Fibroblast of the aortic adventitia (primary cell): ENCODE results near the gene PIEZO1. TPM values are rescaled to one million over a fixed set of nuclear protein-coding genes. Genes with fewer than 3 reads are reported as not detected.

Experiments used
- DNase-seq: peaks from one replicate; pipeline ENCODE4 v3.0.0-alpha.2; 2010; ENCODE audit warnings: low read depth
- H3K4me3 ChIP-seq: 2 replicates; pipeline ENCODE4 v1.5.1; 2011; ENCODE audit warnings: low read depth, mild to moderate bottlenecking, control low read depth, low read length, moderate library complexity
- total RNA-seq: library from RNA; depleted of rRNA; stranded (reverse); fragments of >200 nt; gene quantifications from 2 replicates; pipeline ENCODE4 v1.2.3, GENCODE V29; 2012; ENCODE audit warnings: low replicate concordance
- TF ChIP-seq, protein P1 (sequence below): IDR thresholded peaks from 2 replicates; pipeline ENCODE4 v1.5.1; 2011; ENCODE audit warnings: mild to moderate bottlenecking, low read length, control low read depth, inconsistent platforms; ENCODE audit not compliant: insufficient read depth

PIEZO1 gene
- total RNA-seq, 1 donor = 143 TPM

DNA sequence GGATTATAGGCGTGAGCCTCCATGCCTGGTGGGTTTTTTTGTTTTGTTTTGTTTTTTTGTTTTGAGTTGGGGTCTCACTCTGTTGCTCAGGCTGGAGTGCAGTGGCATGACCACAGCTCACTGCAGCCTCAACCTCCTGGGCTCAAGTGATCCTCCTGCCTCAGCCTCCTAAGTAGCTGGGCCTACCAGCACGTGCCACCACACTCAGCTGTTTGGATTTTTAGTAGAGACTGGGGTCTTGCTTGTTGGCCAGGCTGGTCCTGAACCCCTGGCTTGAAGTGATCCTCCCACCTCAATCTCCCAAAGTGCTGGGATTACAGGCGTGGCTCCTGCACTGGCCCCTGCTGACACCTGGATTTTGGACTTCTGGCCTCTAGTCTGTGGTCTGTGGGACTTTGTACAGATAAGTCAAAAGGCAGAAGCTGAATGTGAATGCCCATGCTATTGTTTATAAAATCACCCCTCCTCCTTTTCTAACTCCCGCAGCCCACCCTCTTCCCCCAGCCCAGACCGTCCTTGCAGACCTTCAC lies 104.4 kb downstream of the PIEZO1 start:
- TF ChIP-seq, protein P1, sequence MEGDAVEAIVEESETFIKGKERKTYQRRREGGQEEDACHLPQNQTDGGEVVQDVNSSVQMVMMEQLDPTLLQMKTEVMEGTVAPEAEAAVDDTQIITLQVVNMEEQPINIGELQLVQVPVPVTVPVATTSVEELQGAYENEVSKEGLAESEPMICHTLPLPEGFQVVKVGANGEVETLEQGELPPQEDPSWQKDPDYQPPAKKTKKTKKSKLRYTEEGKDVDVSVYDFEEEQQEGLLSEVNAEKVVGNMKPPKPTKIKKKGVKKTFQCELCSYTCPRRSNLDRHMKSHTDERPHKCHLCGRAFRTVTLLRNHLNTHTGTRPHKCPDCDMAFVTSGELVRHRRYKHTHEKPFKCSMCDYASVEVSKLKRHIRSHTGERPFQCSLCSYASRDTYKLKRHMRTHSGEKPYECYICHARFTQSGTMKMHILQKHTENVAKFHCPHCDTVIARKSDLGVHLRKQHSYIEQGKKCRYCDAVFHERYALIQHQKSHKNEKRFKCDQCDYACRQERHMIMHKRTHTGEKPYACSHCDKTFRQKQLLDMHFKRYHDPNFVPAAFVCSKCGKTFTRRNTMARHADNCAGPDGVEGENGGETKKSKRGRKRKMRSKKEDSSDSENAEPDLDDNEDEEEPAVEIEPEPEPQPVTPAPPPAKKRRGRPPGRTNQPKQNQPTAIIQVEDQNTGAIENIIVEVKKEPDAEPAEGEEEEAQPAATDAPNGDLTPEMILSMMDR = no peak
- DNase-seq = no peak
- no peak overlapping the region for H3K4me3 ChIP-seq

DNA sequence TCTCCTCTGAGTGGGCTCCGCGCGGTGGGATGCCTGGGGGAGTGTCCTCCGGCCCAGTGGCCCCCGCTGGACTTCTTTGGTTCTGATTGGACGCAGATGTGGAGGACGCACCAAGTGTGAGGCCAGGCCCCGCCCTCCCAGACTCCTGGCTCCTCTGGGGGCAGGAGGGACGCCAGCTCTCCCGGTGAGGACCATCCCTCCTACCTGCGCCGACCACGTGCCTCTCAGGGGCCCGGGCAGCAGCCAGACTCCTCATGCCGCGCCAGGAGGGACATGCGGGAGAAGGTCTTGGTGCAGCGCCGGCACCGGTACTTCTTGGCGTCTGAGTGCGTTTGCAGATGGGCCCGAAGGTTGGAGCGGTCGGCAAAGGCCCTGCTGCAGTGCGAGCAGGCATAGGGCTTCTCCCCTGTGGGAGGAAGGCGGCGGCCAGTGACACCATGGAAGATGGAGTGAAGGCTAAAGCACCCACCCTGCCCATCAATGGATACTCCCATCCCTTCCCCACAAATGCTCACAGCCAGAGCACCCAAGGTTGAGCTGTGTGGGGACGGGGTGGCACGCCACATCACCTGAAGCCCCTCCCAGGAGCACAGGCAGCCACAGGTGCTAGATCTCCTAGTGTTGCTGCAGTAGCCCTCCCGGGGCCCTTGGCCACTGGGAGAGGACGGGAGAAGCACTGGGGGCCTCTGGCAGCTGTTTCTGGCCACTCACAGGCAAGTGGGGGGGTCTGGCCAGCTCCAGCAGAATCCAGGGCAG lies 106.6 kb downstream of the PIEZO1 start:
- no peak overlapping the region for H3K4me3 ChIP-seq
- TF ChIP-seq, protein P1 = no peak
- DNase-seq = no peak

DNA sequence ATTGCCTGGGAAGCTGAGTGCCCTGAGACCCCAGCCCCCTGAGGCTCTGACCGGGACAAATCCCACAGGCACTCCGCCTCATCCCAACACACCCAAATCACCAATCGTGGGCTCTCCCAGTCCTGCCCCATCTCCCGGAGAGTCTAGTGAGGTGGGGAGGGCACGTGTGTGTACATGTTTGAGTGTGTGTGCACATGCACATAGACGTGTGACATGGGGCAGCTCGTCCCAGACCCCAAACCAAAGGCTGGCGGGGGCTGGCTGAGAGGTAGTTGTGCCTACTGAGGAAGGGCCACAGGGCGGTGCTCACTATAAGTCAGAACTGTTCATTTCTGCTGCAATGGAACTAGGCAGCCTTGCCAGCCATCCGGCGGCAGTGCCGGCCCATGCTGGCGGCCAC lies 107.3 kb downstream of the PIEZO1 start:
- no peak overlapping the region for H3K4me3 ChIP-seq
- DNase-seq = no peak
- TF ChIP-seq, protein P1 = no peak

DNA sequence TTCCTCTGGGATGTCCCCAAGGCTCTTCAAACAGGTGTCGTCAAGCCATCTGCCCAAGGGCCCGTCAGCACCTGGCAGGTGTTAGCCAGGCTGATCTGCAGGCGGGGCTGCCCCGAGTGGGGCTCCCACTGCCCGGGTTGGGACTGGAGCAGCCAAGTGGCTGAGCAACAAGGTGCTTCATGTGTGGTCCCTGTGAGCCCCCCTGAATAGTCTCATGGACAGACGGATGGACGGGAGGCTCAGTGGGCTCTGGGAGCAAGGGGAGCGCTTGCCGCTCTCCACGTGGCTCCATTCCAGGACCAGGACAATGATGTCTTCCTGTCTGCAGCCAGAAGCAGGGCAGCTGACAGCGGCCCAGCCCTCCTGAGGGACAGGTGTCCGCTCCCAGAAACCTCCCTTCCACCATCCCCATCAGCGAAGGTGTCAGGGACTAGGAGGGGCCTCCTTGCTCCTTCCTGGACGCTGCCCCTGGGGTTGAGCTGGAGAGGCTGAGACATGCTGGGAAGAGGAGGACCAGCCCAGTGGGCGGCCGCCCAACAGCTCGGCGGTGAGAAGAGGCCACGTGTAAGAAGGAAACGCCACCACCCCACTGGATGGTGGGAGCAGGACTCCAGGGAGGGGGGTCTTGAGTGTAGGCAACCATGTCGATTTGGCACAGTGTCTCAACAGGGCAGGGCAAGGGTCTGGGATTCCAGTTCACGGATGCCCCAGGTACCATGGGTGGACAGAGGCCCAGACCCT lies 108.3 kb downstream of the PIEZO1 start:
- no peak overlapping the region for H3K4me3 ChIP-seq
- DNase-seq = no peak
- TF ChIP-seq, protein P1 = no peak

DNA sequence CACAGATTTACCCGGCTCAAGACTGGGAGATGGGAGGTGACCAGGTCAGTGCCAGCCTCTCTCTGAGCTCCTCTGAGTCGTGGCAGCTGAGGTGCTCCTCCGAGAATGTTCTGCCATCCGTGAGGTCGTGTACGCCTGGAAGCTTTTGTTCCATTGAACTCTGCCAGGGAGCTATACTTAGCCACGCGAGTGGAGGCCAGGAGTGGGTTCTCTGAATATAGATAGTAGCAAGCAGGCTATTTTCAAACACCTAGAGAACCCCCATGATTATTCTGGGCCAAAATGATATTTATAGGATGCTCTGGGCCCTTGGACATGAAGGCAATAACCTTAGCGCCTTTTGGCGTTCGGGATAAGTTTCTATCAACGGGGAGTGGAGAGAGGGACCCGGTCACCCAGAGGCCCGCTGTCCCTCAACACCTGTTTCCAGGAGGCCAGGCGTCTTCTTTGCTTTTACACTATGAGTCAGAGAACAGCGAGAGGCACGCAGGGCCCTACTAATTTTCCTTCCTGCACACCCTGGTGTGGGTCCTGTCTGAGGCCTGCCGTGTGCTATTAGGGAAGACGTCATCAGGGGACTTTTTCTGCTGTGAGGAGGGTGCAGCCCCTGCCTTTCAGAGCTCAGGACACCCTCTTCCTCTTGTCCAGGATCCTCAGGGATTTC lies 111.2 kb downstream of the PIEZO1 start:
- H3K4me3 ChIP-seq = no peak overlapping the region
- no peak for DNase-seq
- TF ChIP-seq, protein P1 = no peak

DNA sequence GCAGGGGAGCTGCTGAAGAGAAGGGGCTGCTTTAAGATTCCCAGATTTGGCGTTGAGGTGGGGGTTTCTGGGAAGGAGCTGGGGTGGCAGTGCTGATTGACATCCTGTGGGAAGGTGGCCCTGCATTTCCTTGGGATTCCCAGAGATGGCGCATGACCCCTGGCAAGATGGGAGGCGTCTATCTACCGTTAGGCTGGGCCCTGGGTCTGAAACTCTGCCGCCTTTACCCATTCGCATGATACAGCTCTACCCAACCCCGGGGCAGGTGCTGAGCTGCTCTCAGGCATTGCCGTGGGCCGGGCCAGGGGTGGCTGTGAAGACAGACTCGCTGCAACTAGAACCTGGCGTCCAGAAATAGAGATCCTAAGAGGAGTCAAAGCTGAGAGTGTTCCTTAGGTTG lies 112.2 kb downstream of the PIEZO1 start:
- no peak for DNase-seq
- TF ChIP-seq, protein P1 = peak; percentile 15
- no peak overlapping the region for H3K4me3 ChIP-seq
